HEK293T (cell line): ENCODE results near the gene CELF6.

Source experiments
- CTCF ChIA-PET: fragments of 350-600 bp; formaldehyde crosslinking; extraction: SDS; loops from one replicate; lab custom pipeline; 2021; ENCODE audit warnings: antibody characterized with exemption, inconsistent platforms; lab: Yijun Ruan, JAX
- POLR2A ChIA-PET: fragments of 350-600 bp; formaldehyde crosslinking; extraction: SDS; loops from one replicate; lab custom pipeline; 2020; ENCODE audit warnings: antibody characterized with exemption, inconsistent platforms; lab: Yijun Ruan, JAX
- DNase-seq: peaks from one replicate; pipeline ENCODE4 v3.0.0; 2012; ENCODE audit warnings: mixed read lengths; ENCODE audit errors: extremely low spot score
- ARNT ChIP-seq: fragments of 450-650 bp; IDR thresholded peaks from 2 replicates; pipeline ENCODE4 v1.6.1; 2017; ENCODE audit warnings: mild to moderate bottlenecking
- BHLHE40 ChIP-seq: fragments of 450-650 bp; IDR thresholded peaks from 2 replicates; pipeline ENCODE4 v1.6.1; 2016; ENCODE audit warnings: mild to moderate bottlenecking, moderate library complexity, borderline replicate concordance
- CTBP1 ChIP-seq: fragments of 450-650 bp; IDR thresholded peaks from 2 replicates; pipeline ENCODE4 v1.6.1; 2016; ENCODE audit warnings: borderline replicate concordance
- ELF4 ChIP-seq: fragments of 450-650 bp; IDR thresholded peaks from 2 replicates; pipeline ENCODE4 v1.6.1; 2017; ENCODE audit warnings: antibody characterized with exemption
- FOXA1 ChIP-seq: fragments of 450-650 bp; IDR thresholded peaks from 2 replicates; pipeline ENCODE4 v1.6.1; 2016; ENCODE audit warnings: mild to moderate bottlenecking
- FOXK2 ChIP-seq: fragments of 450-650 bp; IDR thresholded peaks from 2 replicates; pipeline ENCODE4 v1.6.1; 2016; ENCODE audit warnings: mild to moderate bottlenecking
- FOXM1 ChIP-seq: fragments of 450-650 bp; IDR thresholded peaks from 2 replicates; pipeline ENCODE4 v1.6.1; 2017; ENCODE audit warnings: mild to moderate bottlenecking, borderline replicate concordance
- HDGF ChIP-seq: fragments of 450-650 bp; IDR thresholded peaks from 2 replicates; pipeline ENCODE4 v1.6.1; 2017; ENCODE audit warnings: antibody characterized with exemption, borderline replicate concordance
- L3MBTL2 ChIP-seq: fragments of 450-650 bp; conservative IDR thresholded peaks from 2 replicates; pipeline ENCODE4 v1.6.1; 2016; ENCODE audit warnings: mild to moderate bottlenecking
- LEF1 ChIP-seq: fragments of 450-650 bp; IDR thresholded peaks from 2 replicates; pipeline ENCODE4 v1.6.1; 2017; ENCODE audit warnings: mild to moderate bottlenecking, borderline replicate concordance
- NFRKB ChIP-seq: fragments of 450-650 bp; IDR thresholded peaks from 2 replicates; pipeline ENCODE4 v1.6.1; 2016; ENCODE audit warnings: mild to moderate bottlenecking, moderate library complexity
- PKNOX1 ChIP-seq: fragments of 450-650 bp; IDR thresholded peaks from 2 replicates; pipeline ENCODE4 v1.6.1; 2016
- SP1 ChIP-seq: fragments of 450-650 bp; IDR thresholded peaks from 2 replicates; pipeline ENCODE4 v1.6.1; 2017
- SUZ12 ChIP-seq: fragments of 450-650 bp; IDR thresholded peaks from 2 replicates; pipeline ENCODE4 v1.6.1; 2016; ENCODE audit warnings: mild to moderate bottlenecking
- TARDBP ChIP-seq: fragments of 450-650 bp; IDR thresholded peaks from 2 replicates; pipeline ENCODE4 v1.6.1; 2016
- ZNF384 ChIP-seq: fragments of 450-650 bp; IDR thresholded peaks from 2 replicates; pipeline ENCODE4 v1.6.1; 2016

Gene CELF6

GRCh38 chr15:72271221-72271620, 48.7 kb downstream of the CELF6 start:
- POLR2A ChIA-PET: interaction anchor here (0.7 to 2.8 kb wide), 3 partner anchors 12 to 44 kb away, joined by 3 to 12 read pairs (median 3); partner anchors contain the start of gene PKM
- DNase-seq: no peak
- CTCF ChIA-PET: no interaction called here
- TF ChIP-seq BHLHE40 (no peak), HDGF (no peak), SP1 (no peak), ELF4 (no peak), FOXM1 (no peak), CTBP1 (no peak), NFRKB (no peak), L3MBTL2 (no peak), PKNOX1 (no peak), ZNF384 (no peak), LEF1 (no peak), SUZ12 (no peak)

- TF ChIP-seq FOXA1 (no peak), NFRKB (no peak), HDGF (no peak), TARDBP (no peak)
- POLR2A ChIA-PET: interaction anchor here (1.4 to 2.8 kb wide), 2 partner anchors 11 to 39 kb away, joined by 3 to 12 read pairs; partner anchors contain the start of gene PKM
- CTCF ChIA-PET: no interaction called here
- DNase-seq: no peak
These were observed 50.2 kb downstream of the CELF6 start for GRCh38 chr15:72269739-72270138.

- no peak for DNase-seq
- POLR2A ChIA-PET: interaction anchor here (0.9 kb wide), 1 partner anchor 34 kb away, joined by 4 read pairs; the partner anchor contains the start of gene PKM
- CTCF ChIA-PET: no interaction called here
- TF ChIP-seq ELF4 (no peak), TARDBP (no peak), CTBP1 (no peak), SUZ12 (no peak), SP1 (no peak), LEF1 (no peak), L3MBTL2 (no peak), BHLHE40 (no peak)
These were observed 54.9 kb downstream of the CELF6 start for GRCh38 chr15:72265031-72265430.

- CTCF ChIA-PET: no interaction called here
- DNase-seq: no peak
- TF ChIP-seq HDGF (no peak), ARNT (no peak), FOXK2 (no peak), SP1 (no peak), ELF4 (no peak), SUZ12 (no peak), TARDBP (no peak), FOXA1 (no peak), PKNOX1 (no peak), ZNF384 (no peak), LEF1 (no peak), CTBP1 (no peak), BHLHE40 (no peak)
- POLR2A ChIA-PET: no interaction called here
These were observed 67.2 kb downstream of the CELF6 start for GRCh38 chr15:72252663-72253299.

GRCh38 chr15:72249142-72249810, 70.7 kb downstream of the CELF6 start:
- ChIA-PET POLR2A (no interaction called here), CTCF (interaction anchor here (0.7 kb wide), 1 partner anchor 10 kb away, joined by 3 read pairs; no protein-coding TSS in a partner anchor)
- DNase-seq: no peak
- no peak for TF ChIP-seq NFRKB
- no peak for TF ChIP-seq TARDBP
- no peak for TF ChIP-seq FOXM1
- no peak for TF ChIP-seq ARNT
- no peak for TF ChIP-seq CTBP1
- no peak for TF ChIP-seq HDGF
- no peak for TF ChIP-seq ZNF384
- TF ChIP-seq SP1: no peak
- TF ChIP-seq ELF4: no peak
- TF ChIP-seq BHLHE40: no peak
- TF ChIP-seq L3MBTL2: no peak
- TF ChIP-seq FOXA1: no peak
- TF ChIP-seq FOXK2: no peak
- no peak for TF ChIP-seq LEF1
- TF ChIP-seq PKNOX1: no peak

GRCh38 chr15:72248514-72248913, 71.4 kb downstream of the CELF6 start:
- TF ChIP-seq LEF1 (no peak), FOXA1 (no peak), HDGF (no peak), L3MBTL2 (no peak), BHLHE40 (no peak), CTBP1 (no peak), ELF4 (no peak)
- CTCF ChIA-PET: interaction anchor here (0.7 kb wide), 1 partner anchor 11 kb away, joined by 3 read pairs; no protein-coding TSS in a partner anchor
- no peak for DNase-seq
- POLR2A ChIA-PET: no interaction called here
